ENCODE measurements around the gene TMEM187.

DNA sequence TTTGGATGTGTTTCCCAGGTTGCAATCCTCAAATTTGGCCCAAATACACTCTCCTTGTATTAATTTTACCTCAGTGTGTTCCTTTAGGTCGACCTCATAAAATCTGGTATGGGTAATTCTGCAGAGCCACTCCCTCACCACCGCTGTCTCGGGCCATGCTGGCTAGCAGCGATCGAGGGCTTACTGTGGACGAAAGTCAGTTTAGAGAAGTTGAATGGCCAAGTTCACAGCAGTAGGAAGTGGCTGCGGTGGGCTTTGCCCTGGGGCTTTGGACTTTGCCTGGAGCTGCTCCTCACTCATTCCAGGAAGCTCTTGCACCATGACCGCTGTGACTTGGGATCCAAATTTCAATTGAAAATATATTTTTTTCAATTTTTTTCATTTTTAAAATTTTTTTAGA lies 19.6 kb downstream of the TMEM187 start:
- TF ChIP-seq, protein P1, sequence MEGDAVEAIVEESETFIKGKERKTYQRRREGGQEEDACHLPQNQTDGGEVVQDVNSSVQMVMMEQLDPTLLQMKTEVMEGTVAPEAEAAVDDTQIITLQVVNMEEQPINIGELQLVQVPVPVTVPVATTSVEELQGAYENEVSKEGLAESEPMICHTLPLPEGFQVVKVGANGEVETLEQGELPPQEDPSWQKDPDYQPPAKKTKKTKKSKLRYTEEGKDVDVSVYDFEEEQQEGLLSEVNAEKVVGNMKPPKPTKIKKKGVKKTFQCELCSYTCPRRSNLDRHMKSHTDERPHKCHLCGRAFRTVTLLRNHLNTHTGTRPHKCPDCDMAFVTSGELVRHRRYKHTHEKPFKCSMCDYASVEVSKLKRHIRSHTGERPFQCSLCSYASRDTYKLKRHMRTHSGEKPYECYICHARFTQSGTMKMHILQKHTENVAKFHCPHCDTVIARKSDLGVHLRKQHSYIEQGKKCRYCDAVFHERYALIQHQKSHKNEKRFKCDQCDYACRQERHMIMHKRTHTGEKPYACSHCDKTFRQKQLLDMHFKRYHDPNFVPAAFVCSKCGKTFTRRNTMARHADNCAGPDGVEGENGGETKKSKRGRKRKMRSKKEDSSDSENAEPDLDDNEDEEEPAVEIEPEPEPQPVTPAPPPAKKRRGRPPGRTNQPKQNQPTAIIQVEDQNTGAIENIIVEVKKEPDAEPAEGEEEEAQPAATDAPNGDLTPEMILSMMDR (IDR thresholded peaks at IDR 0.05): no peak
- TF ChIP-seq ZFX (IDR thresholded peaks at IDR 0.05; ENCODE audit: borderline replicate concordance): no peak

All from 22Rv1 (cell line).